Jurkat, Clone E6-1 (cell line): ENCODE measurements around the gene POM121L12. TPM values are rescaled to one million over a fixed set of nuclear protein-coding genes. Genes with fewer than 3 reads are reported as not detected.

Experiments used
- DNase-seq: peaks from one replicate; pipeline ENCODE4 v3.0.0-alpha.2; 2011; ENCODE audit warnings: low read depth, low spot score
- H3K4me3 ChIP-seq: 2 replicates; pipeline ENCODE4 v1.5.1; 2011; ENCODE audit warnings: mild to moderate bottlenecking, low read length, control low read depth, moderate library complexity
- polyA plus RNA-seq: library from polyadenylated mRNA; unstranded; fragments of >200 nt; gene quantifications from one replicate; pipeline ENCODE4 v1.2.1, GENCODE V29; 2012; ENCODE audit warnings: missing spikeins; ENCODE audit not compliant: insufficient read length, insufficient read depth

The POM121L12 gene
- polyA plus RNA-seq, result not detected

GRCh38 chr7:53035499-53036412, at the start of gene POM121L12:
TSS of gene POM121L12 (plus strand) at chr7:53035633. CDS start at chr7:53035672, 39 bp downstream.
- no peak for DNase-seq
- H3K4me3 ChIP-seq, result no peak within 1 kb of the TSS

- no peak overlapping the region for H3K4me3 ChIP-seq
- DNase-seq, result no peak
Measured at GRCh38 chr7:52992001-52992400, 43.4 kb upstream of the POM121L12 start.

GRCh38 chr7:52992479-52993162, 42.8 kb upstream of the POM121L12 start:
- no peak for DNase-seq
- no peak overlapping the region for H3K4me3 ChIP-seq

- H3K4me3 ChIP-seq, result no peak overlapping the region
- DNase-seq, result no peak
Measured at GRCh38 chr7:52995676-52996075, 39.8 kb upstream of the POM121L12 start.

GRCh38 chr7:53001221-53001620, 34.2 kb upstream of the POM121L12 start:
- DNase-seq, result no peak
- H3K4me3 ChIP-seq, result no peak overlapping the region

- H3K4me3 ChIP-seq, result no peak overlapping the region
- DNase-seq, result no peak
Measured at GRCh38 chr7:53002389-53002788, 33.0 kb upstream of the POM121L12 start.

GRCh38 chr7:53003653-53004445, 31.6 kb upstream of the POM121L12 start:
- no peak for DNase-seq
- no peak overlapping the region for H3K4me3 ChIP-seq

GRCh38 chr7:53013925-53014324, 21.5 kb upstream of the POM121L12 start:
- H3K4me3 ChIP-seq, result no peak overlapping the region
- no peak for DNase-seq

- no peak overlapping the region for H3K4me3 ChIP-seq
- no peak for DNase-seq
Measured at GRCh38 chr7:53015463-53015862, 20.0 kb upstream of the POM121L12 start.

- no peak for DNase-seq
- no peak overlapping the region for H3K4me3 ChIP-seq
Measured at GRCh38 chr7:53022893-53023292, 12.5 kb upstream of the POM121L12 start.

- DNase-seq, result no peak
- no peak overlapping the region for H3K4me3 ChIP-seq
Measured at GRCh38 chr7:53048638-53049037, 13.2 kb downstream of the POM121L12 start.

GRCh38 chr7:53050433-53050832, 15.0 kb downstream of the POM121L12 start:
- DNase-seq, result no peak
- H3K4me3 ChIP-seq, result no peak overlapping the region

GRCh38 chr7:53059591-53059990, 24.2 kb downstream of the POM121L12 start:
- H3K4me3 ChIP-seq, result no peak overlapping the region
- no peak for DNase-seq

- DNase-seq, result no peak
- no peak overlapping the region for H3K4me3 ChIP-seq
Measured at GRCh38 chr7:53060066-53060465, 24.6 kb downstream of the POM121L12 start.

GRCh38 chr7:53062796-53063195, 27.4 kb downstream of the POM121L12 start:
- no peak overlapping the region for H3K4me3 ChIP-seq

GRCh38 chr7:53068673-53069072, 33.2 kb downstream of the POM121L12 start:
- H3K4me3 ChIP-seq, result no peak overlapping the region
- no peak for DNase-seq

More at GRCh38 chr7:53062796-53063195, 27.4 kb downstream of the POM121L12 start:
- no peak for DNase-seq

- no peak overlapping the region for H3K4me3 ChIP-seq
- no peak for DNase-seq
Measured at GRCh38 chr7:53070883-53071282, 35.5 kb downstream of the POM121L12 start.
